Mesendoderm (in vitro differentiated cells): ENCODE results near the gene PIGW. TPM values are rescaled to one million over a fixed set of nuclear protein-coding genes. Genes with fewer than 3 reads are reported as not detected.

Experiments used
- DNase-seq: peaks from one replicate; pipeline ENCODE4 v3.0.0; 2013
- H2AK5ac ChIP-seq: 2 replicates; pipeline ENCODE4 v1.6.1; 2013; ENCODE audit warnings: low read length, inconsistent platforms
- H2BK120ac ChIP-seq: 2 replicates; pipeline ENCODE4 v1.6.1; 2013; ENCODE audit warnings: low read depth, mild to moderate bottlenecking, low read length, moderate library complexity, mixed read lengths
- H2BK15ac ChIP-seq: replicated peaks from 2 replicates; pipeline ENCODE4 v1.6.1; 2013; ENCODE audit warnings: low read depth, mild to moderate bottlenecking, moderate library complexity
- H2BK5ac ChIP-seq: 2 replicates; pipeline ENCODE4 v1.6.1; 2013; ENCODE audit warnings: low read length, inconsistent platforms
- H3K18ac ChIP-seq: 2 replicates; pipeline ENCODE4 v1.6.1; 2013; ENCODE audit warnings: mild to moderate bottlenecking, low read length, mixed read lengths
- H3K23ac ChIP-seq: one replicate; pipeline ENCODE4 v1.6.1; 2013; ENCODE audit warnings: low read length
- H3K27ac ChIP-seq: 2 replicates; pipeline ENCODE4 v1.5.1; 2013; ENCODE audit warnings: low read depth, mild to moderate bottlenecking, inconsistent platforms, low read length, moderate library complexity
- H3K27me3 ChIP-seq: 2 replicates; pipeline ENCODE4 v1.6.1; 2013; ENCODE audit warnings: low read length, control low read depth, mild to moderate bottlenecking, inconsistent platforms; ENCODE audit not compliant: insufficient read depth, poor library complexity
- H3K36me3 ChIP-seq: 2 replicates; pipeline ENCODE4 v1.6.1; 2013; ENCODE audit warnings: low read length, inconsistent platforms; ENCODE audit not compliant: control insufficient read depth, insufficient read depth
- H3K4ac ChIP-seq: one replicate; pipeline ENCODE4 v1.6.1; 2013; ENCODE audit warnings: low read depth, mild to moderate bottlenecking, low read length, moderate library complexity
- H3K4me1 ChIP-seq: 2 replicates; pipeline ENCODE4 v1.6.1; 2013; ENCODE audit warnings: low read depth, low read length, inconsistent platforms; ENCODE audit not compliant: control insufficient read depth
- H3K4me2 ChIP-seq: 2 replicates; pipeline ENCODE4 v1.6.1; 2013; ENCODE audit warnings: low read length
- H3K4me3 ChIP-seq: 2 replicates; pipeline ENCODE4 v1.5.1; 2013; ENCODE audit warnings: mild to moderate bottlenecking, low read length
- H3K56ac ChIP-seq: one replicate; pipeline ENCODE4 v1.6.1; 2013; ENCODE audit warnings: low read length
- H3K79me1 ChIP-seq: 2 replicates; pipeline ENCODE4 v1.6.1; 2013; ENCODE audit warnings: low read length, inconsistent platforms
- H3K79me2 ChIP-seq: 2 replicates; pipeline ENCODE4 v1.6.1; 2013; ENCODE audit warnings: mild to moderate bottlenecking, low read length; ENCODE audit not compliant: control insufficient read depth, insufficient read depth
- H3K9ac ChIP-seq: 2 replicates; pipeline ENCODE4 v1.6.1; 2013; ENCODE audit warnings: low read length, inconsistent platforms
- H4K5ac ChIP-seq: one replicate; pipeline ENCODE4 v1.6.1; 2013; ENCODE audit warnings: low read length
- H4K8ac ChIP-seq: one replicate; pipeline ENCODE4 v1.6.1; 2013; ENCODE audit warnings: low read depth, mild to moderate bottlenecking, control low read depth, low read length, moderate library complexity
- WGBS: extraction: QIAGEN DNeasy Blood & Tissue Kit; methylation state at CpG from one replicate; pipeline ENCODE4 v1.1.7; 2013; ENCODE audit warnings: low lambda C conversion rate, missing lambda C conversion rate; ENCODE audit not compliant: insufficient coverage; ENCODE audit errors: extremely low coverage; 5-methylcytosine and 5-hydroxymethylcytosine counted together
- small RNA-seq: library from polyadenylated mRNA; stranded (forward); fragments of <200 nt; extraction: miRNeasy Mini kit (QIAGEN cat#:217004); gene quantifications from one replicate; pipeline ENCODE3, GENCODE V24; 2013; ENCODE audit not compliant: insufficient read depth

The PIGW gene

DNA sequence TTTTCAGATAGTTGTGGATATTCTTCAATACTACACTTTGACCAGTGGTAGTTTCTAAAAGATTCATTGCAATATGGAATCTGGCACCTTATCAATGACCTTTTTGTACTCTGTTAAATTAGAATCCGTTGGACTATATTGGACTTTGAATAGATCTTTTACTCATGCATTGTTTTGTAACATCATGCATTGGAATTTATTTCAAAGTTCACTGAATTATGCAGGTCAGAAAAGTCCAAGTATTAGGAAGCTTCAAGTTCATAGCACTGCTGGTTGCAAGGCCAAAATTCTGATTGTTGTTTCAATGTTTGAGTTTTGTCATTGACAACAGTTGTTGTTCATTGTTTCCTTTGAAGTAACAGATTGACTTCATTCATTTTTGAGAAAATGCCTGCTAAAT, 49.0 kb downstream of the PIGW start:
- DNase-seq = no peak
- Histone ChIP-seq H2AK5ac (no peak overlapping the region), H3K56ac (no peak overlapping the region), H3K4ac (no peak overlapping the region), H4K5ac (no peak overlapping the region), H3K23ac (no peak overlapping the region), H3K4me2 (no peak overlapping the region), H3K4me3 (no peak overlapping the region), H3K4me1 (no peaks in the 10 kb centered on the region), H3K18ac (no peak overlapping the region), H3K27ac (no peak overlapping the region), H3K9ac (no peak overlapping the region), H3K36me3 (peaks cover 2% of the 10 kb centered on the region), H2BK5ac (no peak overlapping the region), H3K27me3 (no peaks in the 10 kb centered on the region), H4K8ac (no peak overlapping the region), H2BK120ac (no peak overlapping the region), H3K79me2 (no peaks in the 10 kb centered on the region), H3K79me1 (no peaks in the 10 kb centered on the region), H2BK15ac (no peak overlapping the region)
- no CpG with 5 or more reads among the region's 1 CpG for WGBS

DNA sequence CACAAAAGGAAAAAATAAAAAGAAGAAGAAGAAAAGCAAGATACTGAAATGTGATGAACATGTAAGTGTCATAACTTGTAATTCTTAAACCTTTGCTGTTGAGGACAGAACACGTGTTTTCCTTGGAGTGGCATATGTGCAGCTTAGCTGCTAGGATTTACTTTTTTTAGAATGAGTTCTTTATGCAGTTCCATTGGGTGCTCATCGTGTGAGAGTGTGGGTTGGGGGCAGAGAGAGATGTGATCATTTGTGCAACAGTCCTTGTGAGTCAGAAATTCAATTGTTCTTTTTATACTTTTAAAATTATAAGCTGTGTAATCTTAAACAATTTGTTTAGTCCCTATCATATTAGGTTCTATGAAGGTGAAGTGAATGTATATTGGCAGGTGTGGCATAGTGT, 51.4 kb downstream of the PIGW start:
- no peak overlapping the region for H3K4me3 ChIP-seq
- no peak overlapping the region for H3K23ac ChIP-seq
- no peak for DNase-seq
- no peak overlapping the region for H4K5ac ChIP-seq
- H3K27me3 ChIP-seq = no peaks in the 10 kb centered on the region
- no peak overlapping the region for H2BK15ac ChIP-seq
- no peak overlapping the region for H2BK5ac ChIP-seq
- H3K18ac ChIP-seq = no peak overlapping the region
- no peak overlapping the region for H2BK120ac ChIP-seq
- no peak overlapping the region for H3K56ac ChIP-seq
- H3K4me1 ChIP-seq = no peaks in the 10 kb centered on the region
- H3K9ac ChIP-seq = no peak overlapping the region
- no peaks in the 10 kb centered on the region for H3K79me2 ChIP-seq
- H3K4ac ChIP-seq = no peak overlapping the region
- WGBS = no CpG with 5 or more reads among the region's 2 CpGs
- no peaks in the 10 kb centered on the region for H3K36me3 ChIP-seq
- H3K79me1 ChIP-seq = no peaks in the 10 kb centered on the region
- no peak overlapping the region for H3K4me2 ChIP-seq
- H2AK5ac ChIP-seq = no peak overlapping the region
- no peak overlapping the region for H3K27ac ChIP-seq
- H4K8ac ChIP-seq = no peak overlapping the region

Small RNA genes within 50 kb of the gene (small RNA-seq; reads per million reads assigned to genes)
- gene RNA5SP439 = not detected
